Stomach (tissue), 4 donors: ENCODE results near the gene DRAXIN.

Source experiments
- EP300 ChIP-seq: sonication (generic); formaldehyde crosslinking; IDR thresholded peaks from one replicate; pipeline ENCODE4 v1.6.1; 2017; ENCODE audit warnings: antibody characterized with exemption
- POLR2A ChIP-seq, 4 donors: fragments of 450-650 bp; IDR thresholded peaks; one replicate each; pipeline ENCODE4 v1.6.1; 2016; ENCODE audit warnings: antibody characterized with exemption in 4 of 4, control low read depth in 2 of 4, mild to moderate bottlenecking in 1 of 4, moderate library complexity in 1 of 4
- POLR2AphosphoS5 ChIP-seq, 3 donors: sonication (generic); formaldehyde crosslinking; IDR thresholded peaks; one replicate each; pipeline ENCODE4 v1.6.1; 2016; ENCODE audit warnings: antibody characterized with exemption in 3 of 3

DNA sequence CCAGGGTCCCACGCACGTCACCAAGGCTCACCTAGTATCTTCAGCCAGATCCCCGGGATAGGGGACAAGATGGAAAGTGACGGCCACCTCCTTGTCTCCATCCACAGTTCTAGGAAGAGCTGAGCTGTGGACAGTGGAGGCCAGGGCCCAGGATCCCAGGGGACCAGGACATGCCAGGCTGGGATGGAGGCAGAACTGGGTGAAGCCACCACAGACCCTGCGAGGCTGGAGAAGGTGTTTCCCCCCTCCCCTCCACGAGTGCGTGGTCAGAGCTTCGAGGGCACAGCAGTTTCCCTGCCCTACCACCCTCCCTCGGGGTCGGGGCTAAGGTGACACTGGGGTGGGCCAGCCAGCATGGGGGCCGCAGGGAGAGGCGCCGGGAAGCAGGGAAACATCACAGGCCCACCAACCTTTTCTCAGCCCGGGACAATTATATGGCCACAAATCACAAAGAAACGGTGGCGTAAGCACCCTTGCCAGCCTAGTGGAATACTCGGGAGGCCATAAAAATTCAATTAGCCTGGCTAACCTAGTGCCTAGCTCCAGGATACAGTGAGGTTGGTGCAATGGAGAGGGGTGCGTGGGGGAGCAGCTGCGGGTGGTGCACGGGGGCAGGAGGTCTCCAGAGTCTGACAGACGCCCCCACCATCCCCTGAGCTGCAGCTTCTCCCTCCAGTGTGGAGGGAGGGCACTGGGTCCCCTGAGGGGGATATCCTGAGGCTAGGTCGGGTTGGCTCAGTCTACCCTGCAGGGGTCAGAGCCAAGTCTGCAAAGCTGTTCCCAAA, 13.4 kb downstream of the DRAXIN start:
- no peak for TF ChIP-seq EP300
- no peak for TF ChIP-seq POLR2AphosphoS5 (IDR thresholded peaks at IDR 0.05)
- no peak for TF ChIP-seq POLR2A (IDR thresholded peaks at IDR 0.05)
